Measurements from ENCODE around the gene MRPL40.
"Not testable (repeated sequence)": the region's sequence is repeated elsewhere in the genome, so short reads cannot be mapped to it uniquely, and the experiment has no call there.

The MRPL40 gene

GRCh38 chr22:19407649-19408606 lies 24.4 kb upstream of the MRPL40 start:
- DNase-seq = no peak

GRCh38 chr22:19410941-19411689 lies 21.2 kb upstream of the MRPL40 start:
- DNase-seq = no peak

GRCh38 chr22:19411690-19412045 lies 20.7 kb upstream of the MRPL40 start:
- no peak for DNase-seq

GRCh38 chr22:19412478-19412877 lies 19.9 kb upstream of the MRPL40 start:
- no peak for DNase-seq

GRCh38 chr22:19412923-19413322 lies 19.4 kb upstream of the MRPL40 start:
- no peak for DNase-seq

- peak; percentile 14 for DNase-seq
Measured at GRCh38 chr22:19419086-19419463, 13.3 kb upstream of the MRPL40 start.

- peak; percentile 84 for DNase-seq
Measured at GRCh38 chr22:19419464-19420178, 12.7 kb upstream of the MRPL40 start.

GRCh38 chr22:19420321-19420720 lies 12.0 kb upstream of the MRPL40 start:
- no peak for DNase-seq

GRCh38 chr22:19422440-19423301 lies 9.7 kb upstream of the MRPL40 start:
- no peak for DNase-seq

GRCh38 chr22:19424186-19424500 lies 8.2 kb upstream of the MRPL40 start:
- DNase-seq = no peak

GRCh38 chr22:19429950-19430889 lies 2.1 kb upstream of the MRPL40 start:
- DNase-seq = peak; percentile 59

GRCh38 chr22:19430890-19431541 lies 1.3 kb upstream of the MRPL40 start:
- peak; percentile 35 for DNase-seq

GRCh38 chr22:19431649-19432132 lies 654 bp upstream of the MRPL40 start, which contains the start of gene HIRA:
TSS of gene HIRA (minus strand) at chr22:19431733. CDS start at chr22:19431476, 257 bp downstream.
- peak; percentile 88 for DNase-seq

- no peak for DNase-seq
Measured at GRCh38 chr22:19434401-19434800, 2.1 kb downstream of the MRPL40 start.

- DNase-seq = no peak
Measured at GRCh38 chr22:19434829-19435580, 2.7 kb downstream of the MRPL40 start.

- not testable (repeated sequence) for DNase-seq
Measured at GRCh38 chr22:19436444-19437161, 4.3 kb downstream of the MRPL40 start.

- DNase-seq = no peak
Measured at GRCh38 chr22:19438298-19438697, 6.0 kb downstream of the MRPL40 start.

- no peak for DNase-seq
Measured at GRCh38 chr22:19440411-19441195, 8.3 kb downstream of the MRPL40 start.

Data from activated CD4-positive, alpha-beta T cell treated with anti-CD3 and anti-CD28 coated beads, Interleukin-2, Interleukin-6, amounts not matched to agents 100 ng/mL and 50 ng/mL, durations not matched to agents 16 hours and 8 hours (primary cell).